ENCODE results near the gene RDM1.

Gene RDM1

GRCh38 chr17:35920229-35920628 is 10.3 kb downstream of the RDM1 start:
- DNase-seq (ENCODE audit: low read depth): no peak
- no peak for TF ChIP-seq CTCF (IDR thresholded peaks at IDR 0.05; ENCODE audit: control insufficient read depth, insufficient read depth, low read depth, low read length, missing control alignments)
- no peak overlapping the region for H3K4me3 ChIP-seq (ENCODE audit: control insufficient read depth, low read depth, low read length)

GRCh38 chr17:35918665-35919064 is 11.9 kb downstream of the RDM1 start:
- DNase-seq (ENCODE audit: low read depth): no peak
- no peak for TF ChIP-seq CTCF (IDR thresholded peaks at IDR 0.05; ENCODE audit: control insufficient read depth, insufficient read depth, low read depth, low read length, missing control alignments)
- H3K4me3 ChIP-seq (ENCODE audit: control insufficient read depth, low read depth, low read length): no peak overlapping the region

GRCh38 chr17:35917519-35918213 is 12.9 kb downstream of the RDM1 start:
- no peak overlapping the region for H3K4me3 ChIP-seq (ENCODE audit: control insufficient read depth, low read depth, low read length)
- no peak for TF ChIP-seq CTCF (IDR thresholded peaks at IDR 0.05; ENCODE audit: control insufficient read depth, insufficient read depth, low read depth, low read length, missing control alignments)
- no peak for DNase-seq (ENCODE audit: low read depth)

GRCh38 chr17:35915153-35915964 is 15.2 kb downstream of the RDM1 start:
- no peak for TF ChIP-seq CTCF (IDR thresholded peaks at IDR 0.05; ENCODE audit: control insufficient read depth, insufficient read depth, low read depth, low read length, missing control alignments)
- no peak overlapping the region for H3K4me3 ChIP-seq (ENCODE audit: control insufficient read depth, low read depth, low read length)
- DNase-seq (ENCODE audit: low read depth): no peak

GRCh38 chr17:35914354-35914753 is 16.2 kb downstream of the RDM1 start:
- TF ChIP-seq CTCF (IDR thresholded peaks at IDR 0.05; ENCODE audit: control insufficient read depth, insufficient read depth, low read depth, low read length, missing control alignments): no peak
- DNase-seq (ENCODE audit: low read depth): no peak
- no peak overlapping the region for H3K4me3 ChIP-seq (ENCODE audit: control insufficient read depth, low read depth, low read length)

- no peak for TF ChIP-seq CTCF (IDR thresholded peaks at IDR 0.05; ENCODE audit: control insufficient read depth, insufficient read depth, low read depth, low read length, missing control alignments)
- DNase-seq (ENCODE audit: low read depth): no peak
Observed at GRCh38 chr17:35913609-35914008, 17.0 kb downstream of the RDM1 start.

More at GRCh38 chr17:35913609-35914008, 17.0 kb downstream of the RDM1 start:
- H3K4me3 ChIP-seq (ENCODE audit: control insufficient read depth, low read depth, low read length): no peak overlapping the region
